Stimulated activated CD4-positive, alpha-beta T cell treated with anti-CD3 and anti-CD28 coated beads, TNF-alpha, amount 100 ng/mL, for 1 hour (primary cell): Measurements from ENCODE around the gene CEP85.
A peak's percentile ranks its signal among the peaks of the same experiment; 100 is the strongest.

Experiments used
- DNase-seq, 3 donors: peaks; one replicate each; pipeline ENCODE4 v3.0.0-alpha.2; 2020; ENCODE audit warnings: low read depth in 3 of 3, low spot score in 1 of 3

Gene CEP85

DNA sequence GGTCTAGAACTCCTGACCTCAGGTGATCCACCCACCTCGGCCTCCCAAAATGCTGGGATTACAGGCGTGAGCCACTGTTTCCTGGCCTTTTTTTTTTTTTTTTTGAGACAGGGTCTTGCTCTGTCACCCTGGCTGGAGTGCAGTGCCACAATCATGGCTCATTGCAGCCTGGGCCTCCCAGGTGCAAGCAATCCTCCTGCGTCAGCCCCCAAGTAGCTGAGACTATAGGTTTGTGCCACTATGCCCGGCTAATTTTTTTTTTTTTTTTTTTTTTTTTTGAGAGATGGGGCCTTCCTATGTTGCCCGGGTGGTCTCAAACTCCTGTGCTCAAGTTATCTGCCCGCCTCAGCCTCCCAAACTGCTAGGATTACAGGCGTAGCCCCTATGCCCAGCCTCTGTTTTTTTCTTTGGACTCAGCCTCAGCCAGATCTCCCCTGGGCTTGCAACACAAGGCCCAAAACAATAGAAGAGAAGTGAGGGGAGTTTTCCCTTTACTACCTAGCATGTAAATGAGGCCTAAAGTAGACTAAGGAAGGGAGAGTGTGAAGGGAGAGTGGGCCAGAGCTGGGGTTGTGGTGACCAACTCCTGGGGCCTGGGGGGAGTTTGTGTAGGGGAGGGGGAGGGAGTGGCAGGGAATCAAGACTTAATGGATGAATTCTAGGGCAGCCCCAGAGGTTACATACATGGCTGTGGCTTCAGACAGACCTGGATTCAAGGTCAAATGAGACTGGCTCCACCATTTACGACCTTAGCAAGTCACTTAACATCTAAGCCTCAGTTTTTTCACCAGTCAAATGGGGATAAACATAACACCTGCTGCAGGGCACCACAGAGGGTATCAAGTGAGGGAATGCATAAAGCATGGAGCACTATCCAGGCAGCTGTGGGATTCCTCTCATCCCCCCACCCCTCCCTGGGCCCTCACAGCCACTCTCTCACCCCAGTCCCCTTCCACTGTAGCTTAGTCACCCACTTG, 82.2 kb downstream of the CEP85 start:
- no peak for DNase-seq

DNA sequence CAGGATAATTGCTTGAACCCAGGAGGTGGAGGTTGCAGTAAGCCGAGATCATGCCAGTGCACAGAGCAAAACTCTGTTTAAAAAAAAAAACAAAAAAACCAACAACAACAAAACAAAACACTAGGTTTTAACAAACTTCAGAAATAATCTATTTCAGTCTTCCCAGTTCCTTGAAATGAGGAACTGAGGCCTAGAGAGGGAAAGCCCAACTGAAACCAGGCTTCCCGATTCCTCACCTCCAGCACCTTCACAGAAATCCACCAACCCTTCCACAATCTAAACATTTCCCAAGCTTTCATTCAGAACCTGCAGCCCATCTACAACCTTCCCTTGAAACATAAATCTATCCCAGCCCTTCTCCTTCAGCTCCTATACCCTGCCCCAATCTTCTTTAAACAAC, 83.1 kb downstream of the CEP85 start:
- no peak for DNase-seq

DNA sequence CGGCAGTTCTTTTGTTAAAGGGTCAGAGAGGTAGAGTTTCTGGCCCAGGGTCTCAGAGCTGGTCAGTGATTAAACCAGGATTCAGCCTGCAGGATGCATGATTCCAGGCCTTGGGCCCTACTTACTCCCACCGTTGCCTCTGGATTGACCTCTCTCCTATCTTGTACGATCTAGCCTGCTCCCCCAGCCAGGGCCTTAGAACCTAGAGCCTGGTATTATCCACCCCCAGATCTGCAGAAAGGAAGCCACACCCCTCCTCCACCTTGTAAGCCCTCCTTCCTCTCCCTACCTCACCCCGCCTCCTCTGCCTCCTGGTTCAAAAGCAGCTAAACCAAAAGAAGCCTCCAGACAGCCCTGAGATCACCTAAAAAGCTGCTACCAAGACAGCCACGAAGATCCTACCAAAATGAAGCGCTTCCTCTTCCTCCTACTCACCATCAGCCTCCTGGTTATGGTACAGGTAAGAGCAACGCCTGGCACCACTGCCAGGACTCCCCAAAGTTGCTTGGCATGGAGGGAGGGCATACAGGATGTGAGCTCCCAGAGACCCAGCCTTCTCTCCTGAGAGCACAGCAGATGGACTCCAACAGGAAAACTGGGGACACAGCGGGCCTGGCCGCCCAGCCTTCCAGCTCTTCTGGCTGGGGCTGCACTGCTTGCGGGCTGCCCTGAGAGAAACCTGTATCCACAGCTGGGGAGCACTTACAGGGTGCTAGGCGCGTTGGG, 83.8 kb downstream of the CEP85 start, which contains the start of gene CD52:
TSS of gene CD52 (plus strand) at position 347 of the 726 bp plus-strand sequence. CDS start at position 407, 60 bp downstream.
- peak; percentile 42 to 62 (median 61) for DNase-seq

DNA sequence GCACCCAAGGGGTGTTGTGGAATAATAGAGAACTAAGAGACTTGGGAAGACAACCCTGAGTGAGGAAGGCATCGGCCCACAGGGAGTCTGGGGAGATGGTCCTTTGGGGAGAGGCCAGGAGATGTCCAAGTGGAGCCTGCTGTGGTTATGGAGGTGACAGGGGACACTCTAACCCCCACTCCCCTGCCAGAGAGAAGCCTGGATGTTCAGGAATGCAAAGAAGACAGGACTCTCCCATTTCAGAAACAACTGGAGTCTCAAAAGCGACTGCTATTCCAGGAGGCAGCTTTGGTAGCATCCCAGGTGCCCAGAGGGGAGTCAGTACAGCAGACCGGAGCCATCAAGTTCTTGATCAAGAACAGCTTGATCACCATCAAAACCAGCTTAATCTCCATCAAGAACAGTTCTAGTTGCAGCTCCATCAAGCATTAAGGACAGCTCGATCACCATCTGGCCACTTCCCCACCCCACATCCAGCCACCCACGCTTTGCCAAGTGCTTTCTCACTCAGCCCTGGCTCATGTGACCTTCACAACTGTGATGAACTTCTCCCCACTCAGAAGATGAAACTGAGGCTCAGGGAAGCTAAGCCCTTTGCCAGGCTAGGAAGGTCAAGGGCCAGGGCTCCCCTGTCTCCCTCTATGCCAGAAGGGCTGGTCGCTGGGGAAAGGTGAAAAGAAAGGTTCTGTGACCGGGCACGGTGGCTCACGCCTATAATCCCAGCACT, 84.5 kb downstream of the CEP85 start:
- peak in 1 of 3 donors; percentile 25 for DNase-seq

DNA sequence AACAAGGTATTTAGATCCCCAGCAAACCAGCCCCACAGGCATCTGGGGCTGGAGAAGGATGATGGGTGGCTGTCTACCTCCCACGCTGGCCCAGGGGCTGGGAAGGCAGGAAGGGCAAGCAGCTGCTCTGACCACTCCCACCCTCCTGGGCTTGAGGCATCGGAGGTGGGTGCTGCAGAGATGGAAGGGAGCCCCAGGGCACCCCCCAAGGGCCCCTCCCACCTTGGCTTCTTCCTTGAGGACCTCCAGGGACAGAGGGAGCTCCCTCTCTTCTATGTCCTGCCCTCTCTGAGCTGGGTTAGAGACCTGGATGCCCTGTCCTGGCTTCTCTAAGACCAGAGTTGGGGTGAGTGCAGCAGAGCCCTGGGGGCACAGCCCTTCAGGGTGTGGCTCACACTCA, 86.9 kb downstream of the CEP85 start:
- DNase-seq, result no peak

DNA sequence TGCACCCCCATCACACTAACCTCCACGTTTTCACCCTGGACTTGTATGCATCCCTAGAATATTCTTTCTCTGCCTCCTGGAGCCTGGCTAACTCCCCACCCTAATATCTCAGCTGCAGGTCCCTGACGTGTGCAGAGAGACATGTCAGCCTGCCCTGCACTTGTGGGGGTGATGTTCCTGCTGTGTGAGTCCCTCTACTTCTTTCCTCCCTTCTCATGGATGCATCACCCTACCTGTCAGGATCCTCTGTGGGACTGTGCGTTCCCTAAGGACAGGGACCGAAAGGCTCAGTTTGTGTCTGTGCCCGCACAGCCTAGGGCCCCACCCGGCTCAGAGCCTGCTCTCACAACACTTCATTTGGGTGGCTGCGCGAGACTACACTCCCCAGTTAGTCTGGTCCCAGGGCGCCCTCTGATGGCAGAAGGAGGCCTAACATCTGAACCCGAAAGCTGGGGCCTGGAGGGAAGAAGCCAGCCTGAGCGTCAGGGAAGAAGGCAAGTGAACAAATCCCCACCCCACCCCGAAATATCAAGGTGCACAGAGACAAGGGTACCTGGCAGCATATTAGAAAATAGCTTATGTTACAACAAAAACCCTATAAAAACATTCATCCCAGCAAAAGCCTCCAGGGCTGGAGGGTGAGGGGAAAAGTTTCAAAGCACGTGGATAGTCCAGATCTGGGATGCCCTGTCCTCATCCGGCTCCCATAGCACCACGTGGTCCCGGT, 87.5 kb downstream of the CEP85 start:
- peak; percentile 82 to 98 (median 91) for DNase-seq

DNA sequence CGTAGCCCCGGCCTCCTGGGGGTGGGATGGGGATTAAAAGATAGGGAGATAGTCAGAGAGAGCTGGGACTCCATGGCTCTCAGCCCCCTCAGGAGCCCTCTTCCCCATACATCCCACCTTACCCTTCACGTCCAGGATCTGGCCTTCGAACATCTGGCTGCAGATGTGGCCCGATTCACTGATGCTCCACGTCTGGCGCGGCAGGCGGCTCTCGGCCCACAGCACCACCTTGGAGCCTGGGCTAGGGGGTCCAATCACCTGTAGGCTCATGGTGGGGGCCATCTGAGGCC, 88.0 kb downstream of the CEP85 start:
- DNase-seq, result no peak

DNA sequence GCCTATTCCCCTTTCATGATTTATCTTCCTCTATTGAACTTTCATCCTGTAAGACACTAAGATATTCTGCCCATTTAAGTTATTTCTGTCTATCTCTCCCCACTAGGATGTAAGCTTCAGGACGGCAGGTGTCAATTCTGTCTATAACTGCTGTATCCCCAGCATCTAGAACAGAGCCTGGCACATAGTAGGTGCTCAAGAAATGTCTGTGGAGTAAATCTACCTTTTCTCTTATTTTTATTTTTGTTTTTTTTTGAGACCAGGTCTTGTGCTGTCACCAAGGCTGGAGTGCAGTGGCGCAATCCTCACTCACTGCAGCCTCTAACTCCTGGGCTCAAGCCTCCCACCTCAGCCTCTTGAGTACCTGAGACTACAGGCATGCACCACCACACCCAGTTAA, 89.4 kb downstream of the CEP85 start:
- DNase-seq, result no peak

DNA sequence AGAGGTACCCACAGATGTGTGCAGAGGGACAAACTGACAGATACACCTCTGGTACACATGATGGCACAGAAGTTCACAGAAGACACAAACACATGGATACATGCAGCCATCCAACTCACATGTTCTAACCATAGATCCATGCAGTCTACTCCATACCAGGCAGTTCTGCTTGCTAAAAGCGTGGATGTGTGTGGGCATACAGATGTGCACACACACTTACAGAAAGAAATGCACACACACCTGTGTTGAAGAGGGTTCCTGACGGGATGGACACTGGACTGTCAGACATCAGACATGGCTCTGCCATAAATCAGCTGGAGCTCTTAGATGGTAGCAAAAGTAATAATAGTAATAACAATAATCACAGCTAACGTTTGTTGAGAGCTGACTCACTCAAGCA, 90.5 kb downstream of the CEP85 start:
- DNase-seq, result no peak

DNA sequence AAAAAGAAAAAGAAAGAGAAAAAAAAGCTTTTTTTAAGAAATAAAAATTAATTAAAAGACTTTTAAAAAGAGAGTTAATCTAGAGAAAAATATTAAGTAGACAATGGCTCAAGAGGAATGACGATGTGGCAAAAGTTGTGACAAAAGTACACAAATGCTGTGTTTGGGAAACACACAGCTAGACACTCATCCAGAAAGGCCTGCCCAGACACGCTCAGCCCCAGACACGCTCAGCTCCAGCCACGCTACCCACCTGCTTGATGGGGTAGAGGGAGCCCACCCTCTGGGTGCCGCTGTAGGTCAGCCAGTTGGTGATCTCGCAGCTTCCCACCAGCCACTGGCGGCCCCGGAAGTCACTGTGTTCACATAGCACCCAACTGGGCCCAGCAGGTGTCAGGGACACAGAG, 94.0 kb downstream of the CEP85 start:
- DNase-seq, result no peak
